DMS114 treated with DMSO at 0.1 percent for 48 hours (cell line): ENCODE results near the gene PRR30.

Experiments used
- DNase-seq: peaks from one replicate; lab custom pipeline; 2025; ENCODE audit not compliant: unreplicated experiment; lab: John Stamatoyannopoulos, UW

Gene PRR30

GRCh38 chr2:27099334-27099955 lies 39.8 kb downstream of the PRR30 start:
- no peak for DNase-seq

- no peak for DNase-seq
These were observed 41.9 kb downstream of the PRR30 start for GRCh38 chr2:27097341-27097740.

DNA sequence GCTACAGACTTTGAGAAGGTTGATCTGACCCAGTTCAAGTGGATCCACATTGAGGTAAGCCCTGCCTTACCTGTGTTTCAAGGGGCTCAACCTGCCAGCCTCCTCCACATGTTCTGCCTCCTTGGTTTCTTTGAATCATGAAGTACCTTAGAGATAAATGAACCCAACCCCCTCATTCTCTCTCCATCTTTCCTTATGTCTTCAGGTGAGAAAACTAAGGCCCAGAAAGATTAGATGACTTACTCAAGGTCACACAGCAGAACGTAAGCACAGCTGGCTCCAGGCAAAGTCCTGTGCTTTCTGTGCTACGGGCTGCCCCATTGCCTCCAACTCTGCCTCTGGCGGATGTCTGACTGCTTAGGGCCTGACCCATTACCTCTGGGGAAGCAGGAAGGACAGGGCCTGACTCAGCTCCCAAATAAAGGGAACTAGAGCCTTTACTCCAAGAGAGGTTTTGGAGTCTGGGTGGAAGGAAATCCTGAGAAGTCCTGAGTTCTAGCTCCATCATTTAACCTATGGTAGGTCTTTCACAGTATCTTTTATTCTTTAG lies 42.4 kb downstream of the PRR30 start:
- no peak for DNase-seq

GRCh38 chr2:27095745-27096651 lies 43.2 kb downstream of the PRR30 start:
- DNase-seq = peak; percentile 7

GRCh38 chr2:27095427-27095744 lies 43.8 kb downstream of the PRR30 start:
- DNase-seq = no peak

DNA sequence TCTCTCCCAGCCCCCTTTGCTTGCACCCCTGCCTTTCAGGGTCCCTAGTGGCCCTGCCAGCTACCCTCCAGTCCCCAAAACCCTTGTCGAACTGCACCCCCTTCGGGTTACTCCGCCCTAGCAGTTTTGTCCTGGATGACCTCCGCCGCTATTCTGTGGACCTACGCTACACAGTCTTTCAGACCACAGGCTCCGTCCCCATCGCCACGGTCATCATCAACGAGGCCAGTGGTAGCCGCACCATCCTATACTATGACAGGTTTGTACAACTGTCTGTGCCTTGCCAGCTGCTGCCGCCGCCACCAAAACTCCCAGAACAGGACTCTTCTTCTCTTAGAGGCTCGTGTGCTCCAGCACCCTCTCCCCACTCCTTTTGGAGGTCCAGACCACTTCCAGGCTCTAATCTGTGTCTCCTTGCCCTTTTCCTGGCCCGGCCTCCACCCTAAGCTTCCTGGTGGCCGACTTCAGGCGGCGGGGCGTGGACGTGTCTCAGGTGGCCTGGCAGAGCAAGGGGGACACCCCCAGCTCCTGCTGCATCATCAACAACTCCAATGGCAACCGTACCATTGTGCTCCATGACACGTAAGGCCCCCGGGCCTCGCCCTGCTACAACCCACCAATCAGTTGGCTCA lies 44.7 kb downstream of the PRR30 start:
- no peak for DNase-seq

- no peak for DNase-seq
These were observed 45.5 kb downstream of the PRR30 start for GRCh38 chr2:27093430-27094352.

DNA sequence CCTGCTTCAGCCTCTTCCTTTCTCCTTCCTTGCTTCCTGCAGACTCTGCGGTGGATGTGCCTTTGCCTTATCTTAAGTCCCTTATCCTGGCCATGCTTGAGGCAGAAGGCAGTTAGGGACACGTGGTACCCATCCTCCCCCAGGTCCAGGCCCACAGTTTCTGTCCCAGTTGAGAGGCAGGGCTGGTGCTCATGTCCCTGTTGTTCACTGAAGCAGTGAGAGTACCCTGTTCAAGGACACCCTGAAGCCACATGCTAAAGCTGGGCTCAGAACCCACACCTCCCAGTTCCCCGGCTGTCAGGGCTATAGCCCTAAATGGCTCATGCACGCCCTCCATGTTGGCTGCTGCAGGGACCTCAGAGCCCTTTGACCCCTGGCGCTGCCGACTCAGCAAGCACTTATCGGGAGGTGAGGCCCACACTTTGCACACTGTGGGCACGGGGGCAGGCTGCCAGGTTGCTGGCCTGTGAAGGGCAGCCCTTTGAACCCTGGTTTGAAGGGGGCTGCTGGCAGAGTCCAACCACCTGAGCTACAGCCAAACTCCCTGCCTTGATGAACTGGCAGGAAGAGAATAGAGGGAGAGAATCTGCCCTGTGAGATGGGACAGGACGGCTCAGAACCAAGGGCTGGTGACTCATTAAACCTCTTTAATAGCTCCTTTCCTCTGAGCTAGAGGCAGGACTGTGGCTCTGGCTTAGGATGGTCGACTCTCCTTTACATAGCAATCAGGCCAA lies 46.3 kb downstream of the PRR30 start:
- no peak for DNase-seq

- DNase-seq = no peak
These were observed 47.2 kb downstream of the PRR30 start for GRCh38 chr2:27091746-27092695.

DNA sequence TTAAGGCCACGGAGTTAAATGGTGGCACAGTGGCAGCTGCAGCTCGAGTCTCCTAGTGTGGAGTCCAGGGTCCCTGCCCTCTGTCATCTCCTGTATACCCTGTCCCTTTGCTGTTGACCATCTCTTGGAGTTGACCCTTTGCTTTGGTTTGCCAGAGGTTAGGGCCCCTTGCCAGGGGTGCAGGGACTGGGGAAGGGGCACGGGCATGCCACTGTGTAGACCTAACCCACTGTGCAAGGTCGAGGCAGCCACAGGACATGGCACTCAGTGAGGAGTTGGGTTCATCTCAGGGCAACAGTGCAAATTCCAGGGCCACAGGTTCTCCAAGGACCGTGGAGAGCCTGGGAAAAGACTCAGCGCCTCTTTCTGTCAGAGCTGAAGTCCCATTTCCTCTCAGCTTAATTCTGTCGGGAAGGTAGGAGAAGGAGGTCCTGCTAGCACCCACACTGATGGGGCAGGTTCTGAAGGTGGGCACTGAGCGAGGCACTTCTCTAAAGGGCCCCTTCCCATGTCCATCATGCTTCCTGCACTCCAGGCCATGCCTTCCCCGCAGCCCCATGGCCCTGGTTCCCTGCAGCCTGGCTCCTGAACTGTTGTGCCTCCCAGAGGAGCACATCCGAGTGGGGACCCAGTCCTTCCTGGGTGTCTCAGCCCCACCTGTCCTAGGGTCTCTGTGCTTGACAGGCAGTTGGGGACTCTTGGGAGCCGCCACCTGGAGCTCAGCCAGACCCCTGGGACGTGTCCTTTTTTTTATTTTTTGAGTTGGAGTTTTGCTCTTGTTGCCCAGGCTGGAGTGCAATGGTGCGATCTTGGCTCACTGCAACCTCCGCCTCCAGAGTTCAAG lies 49.9 kb downstream of the PRR30 start:
- DNase-seq = no peak

DNA sequence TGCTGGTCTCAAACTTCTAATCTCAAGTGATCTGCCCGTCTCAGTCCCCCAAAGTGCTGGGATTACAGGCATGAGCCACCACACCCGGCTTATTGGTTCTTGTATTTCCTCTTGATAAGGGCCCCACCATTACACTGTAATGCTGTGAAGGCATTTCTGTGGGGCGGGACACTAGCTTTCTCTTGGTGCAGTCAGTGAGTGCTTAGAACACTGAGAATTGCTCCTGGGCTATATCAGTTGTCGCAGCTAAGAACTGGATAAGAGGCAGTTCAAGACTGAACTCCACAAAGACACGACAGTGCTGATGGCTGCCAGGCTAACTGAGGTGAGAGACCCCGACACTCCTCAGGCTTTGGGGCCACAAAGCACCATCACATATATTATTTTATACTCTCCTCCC lies 50.6 kb downstream of the PRR30 start:
- no peak for DNase-seq

DNA sequence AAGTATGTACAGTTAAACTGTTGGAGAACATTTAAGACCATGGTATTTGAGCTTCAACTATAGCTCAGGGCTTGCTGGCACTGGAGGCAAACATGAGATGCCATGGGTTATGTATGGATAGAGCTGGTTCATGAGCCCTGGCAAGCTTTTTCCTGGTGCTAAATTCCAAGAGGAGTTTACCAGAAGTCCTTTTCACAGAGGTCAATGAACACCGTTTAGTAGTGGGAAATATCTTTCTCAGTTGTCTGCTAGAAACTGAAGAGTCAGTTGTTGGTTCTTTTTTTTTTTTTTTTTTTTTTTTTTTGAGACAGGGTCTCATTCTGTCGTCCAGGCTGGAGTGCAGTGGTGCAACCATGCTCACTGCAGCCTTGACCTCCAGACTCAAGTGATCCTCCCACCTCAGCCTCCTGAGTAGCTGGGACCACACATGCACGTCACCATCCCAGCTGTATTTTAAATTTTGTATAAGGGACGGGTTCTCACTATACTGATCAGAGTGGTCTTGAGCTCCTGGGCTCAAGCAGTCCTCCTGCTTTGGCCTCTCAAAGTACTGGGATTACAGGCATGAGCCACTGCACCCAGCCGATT lies 51.3 kb downstream of the PRR30 start:
- no peak for DNase-seq
